GM18505 (cell line): ENCODE data around the gene TMED6.
A peak's percentile ranks its signal among the peaks of the same experiment; 100 is the strongest.

Source experiments
- ATAC-seq: cut with Tn5 transposase; IDR thresholded peaks from one replicate; pipeline ENCODE4 v1.9.1; 2021; ENCODE audit not compliant: unreplicated experiment
- POLR2A ChIP-seq: IDR thresholded peaks from 4 replicates; pipeline ENCODE4 v1.6.1; 2011; ENCODE audit warnings: borderline replicate concordance; ENCODE audit not compliant: insufficient read depth, insufficient read length; ENCODE audit errors: extremely low read depth

TMED6 gene

GRCh38 chr16:69344171-69344570 lies 7.4 kb downstream of the TMED6 start:
- ATAC-seq, result no peak
- no peak for TF ChIP-seq POLR2A

GRCh38 chr16:69340095-69340644 lies 11.4 kb downstream of the TMED6 start:
- ATAC-seq, result no peak
- no peak for TF ChIP-seq POLR2A

GRCh38 chr16:69339289-69340094 lies 12.1 kb downstream of the TMED6 start, which contains the start of the genes COG8 and NIP7:
TSS of gene COG8 (minus strand) at chr16:69339564. CDS start at chr16:69339552, 12 bp downstream.
TSS of gene NIP7 (plus strand) at chr16:69339772. CDS start at chr16:69339830, 58 bp downstream.
- peak; percentile 96 for TF ChIP-seq POLR2A
- ATAC-seq, result peak; percentile 88

GRCh38 chr16:69338557-69339288 lies 12.9 kb downstream of the TMED6 start:
- TF ChIP-seq POLR2A, result no peak
- ATAC-seq, result no peak

GRCh38 chr16:69334696-69335095 lies 16.9 kb downstream of the TMED6 start:
- TF ChIP-seq POLR2A, result no peak
- ATAC-seq, result no peak

- TF ChIP-seq POLR2A, result peak; percentile 84
- ATAC-seq, result peak; percentile 93
Measured at GRCh38 chr16:69330286-69331109, 21.1 kb downstream of the TMED6 start, which contains the start of gene PDF. TSS of gene PDF (minus strand) at chr16:69330588. CDS start at chr16:69330570, 18 bp downstream.

DNA sequence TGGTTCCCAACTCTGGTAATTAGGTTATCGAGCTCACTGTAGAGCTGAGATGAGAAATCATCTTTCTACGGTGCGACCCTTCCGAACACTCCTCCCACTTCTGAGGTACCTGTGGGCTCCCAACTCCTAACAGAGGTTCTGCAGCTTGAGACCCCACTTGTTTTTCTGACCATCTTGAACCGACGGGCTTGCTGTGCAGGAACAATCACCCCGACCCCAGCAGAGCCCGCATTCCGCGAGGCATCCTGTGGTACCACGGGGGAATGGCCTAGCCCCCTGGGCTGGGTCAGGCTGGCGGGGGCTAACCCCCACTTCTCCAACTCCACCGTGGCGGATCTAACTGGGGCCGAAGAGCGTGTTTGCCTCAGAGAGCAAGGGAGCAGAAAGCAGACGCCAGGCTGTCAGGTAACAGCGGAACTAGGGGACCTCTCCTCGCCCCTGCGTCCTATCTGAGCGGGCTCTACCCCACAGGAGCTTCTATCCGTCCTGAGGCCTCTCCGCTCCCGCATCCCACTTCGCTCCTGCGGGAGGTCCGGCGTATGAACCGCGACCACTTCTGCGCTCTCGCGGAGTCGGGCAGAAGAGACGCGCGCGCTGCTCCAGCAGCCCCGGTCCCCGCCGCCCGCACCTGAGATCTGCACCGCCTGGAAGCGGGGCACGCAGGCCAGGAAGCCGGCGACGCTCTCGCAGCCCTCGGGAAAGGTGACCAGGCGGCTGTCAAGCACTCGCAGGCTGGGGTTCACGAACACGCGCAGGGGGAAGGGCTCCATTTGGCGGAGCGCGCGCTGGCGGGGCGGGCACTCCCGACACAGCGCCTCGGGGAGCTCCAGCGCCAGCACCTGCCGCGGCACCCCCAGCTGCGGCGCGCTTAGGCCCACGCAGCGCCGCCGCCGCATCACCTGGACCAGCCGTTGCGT lies 22.0 kb downstream of the TMED6 start:
- TF ChIP-seq POLR2A, result no peak
- ATAC-seq, result peak; percentile 40

GRCh38 chr16:69328854-69329316 lies 22.7 kb downstream of the TMED6 start:
- ATAC-seq, result no peak
- TF ChIP-seq POLR2A, result no peak

DNA sequence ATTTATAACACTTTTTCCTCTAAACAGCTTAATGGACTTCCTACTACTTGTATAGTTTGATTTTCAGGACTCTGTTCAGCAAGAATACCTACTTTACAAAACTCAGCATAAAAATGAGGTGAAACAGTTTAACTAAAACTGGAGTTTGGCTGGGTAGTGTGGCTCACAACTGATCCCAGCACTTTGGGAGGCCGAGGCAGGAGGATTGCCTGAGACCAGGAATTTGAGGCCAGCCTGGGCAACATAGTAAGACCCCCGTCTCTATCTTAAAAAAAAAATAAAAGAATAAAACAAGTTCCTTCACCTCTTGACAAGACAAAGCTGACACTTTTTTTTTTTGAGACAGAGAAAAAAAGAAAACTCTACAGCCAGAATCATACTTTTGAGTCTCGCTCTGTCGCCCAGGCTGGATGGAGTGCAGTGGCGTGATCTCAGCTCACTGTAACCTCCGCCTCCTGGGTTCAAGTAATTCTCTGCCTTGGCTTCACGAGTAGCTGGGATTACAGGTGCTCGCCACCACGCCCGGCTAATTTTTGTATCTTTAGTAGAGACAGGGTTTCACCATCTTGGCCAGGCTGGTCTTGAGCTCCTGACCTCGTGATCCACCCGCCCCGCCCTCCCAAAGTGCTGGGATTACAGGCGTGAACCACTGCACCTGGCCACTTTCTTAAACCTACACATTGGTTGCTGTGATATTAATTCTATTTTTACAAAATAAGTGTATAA lies 23.8 kb downstream of the TMED6 start:
- no peak for TF ChIP-seq POLR2A
- no peak for ATAC-seq

DNA sequence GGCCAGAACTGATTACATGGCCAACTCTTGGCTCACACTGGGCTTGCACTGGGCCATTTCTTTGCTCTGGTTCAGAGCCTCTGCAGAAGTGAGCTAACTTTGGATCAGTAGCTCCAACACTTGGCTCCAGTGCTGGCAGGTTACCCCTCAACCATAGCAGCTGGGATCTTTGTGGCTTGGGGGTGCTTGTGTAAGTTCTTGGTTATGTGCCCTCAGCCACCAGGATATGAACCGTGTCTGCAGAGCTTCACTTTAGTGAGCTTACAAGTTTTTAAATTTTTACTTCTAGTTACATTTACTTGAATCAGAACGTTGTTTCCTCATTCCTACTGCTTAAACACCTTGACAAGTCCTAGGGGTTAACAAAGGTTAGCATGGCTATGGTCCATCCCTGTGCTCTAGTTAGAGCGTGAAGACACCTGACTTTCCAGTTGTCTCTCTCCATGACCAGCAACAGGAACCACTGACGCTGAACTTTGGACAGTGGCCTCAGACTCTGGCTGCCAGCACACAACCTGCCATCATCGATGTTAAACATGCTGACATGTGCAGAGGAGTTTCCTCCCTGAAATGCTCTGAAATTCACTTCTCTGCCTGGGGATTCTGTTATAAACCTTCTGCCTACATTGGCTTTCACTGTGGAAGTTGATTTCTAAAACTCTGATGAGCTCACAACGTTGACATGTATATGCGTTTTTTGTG lies 25.3 kb downstream of the TMED6 start:
- no peak for TF ChIP-seq POLR2A
- ATAC-seq, result no peak

DNA sequence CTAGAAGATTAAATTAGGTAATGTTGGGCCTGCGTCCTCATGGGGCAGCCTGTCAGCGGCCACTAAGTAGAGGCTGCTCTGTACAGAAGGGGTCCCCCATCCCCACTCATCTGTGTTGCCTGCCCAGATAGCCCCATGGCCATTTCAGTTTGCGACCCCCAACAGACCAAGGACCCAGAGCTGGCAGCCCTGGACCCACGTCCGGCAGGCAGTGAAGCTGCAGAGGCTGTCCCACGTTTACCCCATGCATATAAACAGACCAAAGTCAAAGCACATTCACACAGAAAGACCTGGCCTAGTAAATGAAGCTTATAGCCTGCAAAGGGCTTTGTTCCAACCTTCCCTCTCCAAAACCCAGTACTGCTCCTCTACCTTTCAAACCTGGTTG lies 25.8 kb downstream of the TMED6 start:
- TF ChIP-seq POLR2A, result no peak
- ATAC-seq, result no peak
